Immature natural killer cell (primary cell): ENCODE results near the gene KCNMA1. TPM values are rescaled to one million over a fixed set of nuclear protein-coding genes. Genes with fewer than 3 reads are reported as not detected.

Experiments
- DNase-seq, 3 donors: peaks; one replicate each; pipeline ENCODE4 v3.0.0; 2022; ENCODE audit warnings: mixed read lengths in 1 of 3
- H3K27ac Mint-ChIP-seq, 6 donors: one replicate each; pipeline ENCODE4 v1.8.0; 2020; ENCODE audit warnings: mixed read lengths in 6 of 6, mild to moderate bottlenecking in 5 of 6, inconsistent platforms in 4 of 6, moderate library complexity in 3 of 6
- H3K27me3 Mint-ChIP-seq, 3 donors: one replicate each; pipeline ENCODE4 v1.8.0; 2020 to 2021; ENCODE audit warnings: low read depth in 3 of 3, mild to moderate bottlenecking in 3 of 3, mixed read lengths in 3 of 3, moderate library complexity in 3 of 3, inconsistent platforms in 1 of 3
- H3K36me3 Mint-ChIP-seq, 3 donors: one replicate each; pipeline ENCODE4 v1.8.0; 2020; ENCODE audit warnings: mixed read lengths in 3 of 3, inconsistent platforms in 2 of 3, mild to moderate bottlenecking in 2 of 3
- H3K4me1 Mint-ChIP-seq, 2 donors: one replicate each; pipeline ENCODE4 v1.8.0; 2020; ENCODE audit warnings: inconsistent platforms in 2 of 2, mild to moderate bottlenecking in 2 of 2, mixed read lengths in 2 of 2, moderate library complexity in 1 of 2
- H3K4me3 Mint-ChIP-seq, 5 donors: one replicate each; pipeline ENCODE4 v1.8.0; 2020; ENCODE audit warnings: mild to moderate bottlenecking in 5 of 5, mixed read lengths in 5 of 5, inconsistent platforms in 3 of 5, moderate library complexity in 3 of 5
- H3K9me3 Mint-ChIP-seq, 6 donors: one replicate each; pipeline ENCODE4 v1.8.0; 2020; ENCODE audit warnings: mild to moderate bottlenecking in 6 of 6, mixed read lengths in 6 of 6, inconsistent platforms in 4 of 6, moderate library complexity in 3 of 6
- polyA plus RNA-seq, 3 donors: library from polyadenylated mRNA; unstranded; fragments of 300-500 nt; fragmentation: Illumina TruSeq; gene quantifications; one replicate each; pipeline ENCODE4 v1.2.3, GENCODE V29; 2021

Gene KCNMA1
- polyA plus RNA-seq, 3 donors from 2014 or later = not detected

GRCh38 chr10:77386838-77387237 lies 250.8 kb downstream of the KCNMA1 start:
- DNase-seq = no peak
- peak overlapping the region in 1 of 5 donors; percentile 1 for H3K4me3 Mint-ChIP-seq
- peaks cover 0 to 3% (median 3%) of the 10 kb centered on the region in 3 donors for H3K27me3 Mint-ChIP-seq
- peaks cover 7 to 11% of the 10 kb centered on the region in 2 donors for H3K4me1 Mint-ChIP-seq
- no peaks in the 10 kb centered on the region for H3K36me3 Mint-ChIP-seq
- peak overlapping the region in 1 of 6 donors; percentile 9 for H3K27ac Mint-ChIP-seq
- no peaks in the 10 kb centered on the region for H3K9me3 Mint-ChIP-seq

GRCh38 chr10:77386365-77386764 lies 251.2 kb downstream of the KCNMA1 start:
- no peak for DNase-seq
- H3K36me3 Mint-ChIP-seq = no peaks in the 10 kb centered on the region
- peaks cover 0 to 3% (median 3%) of the 10 kb centered on the region in 3 donors for H3K27me3 Mint-ChIP-seq
- no peak overlapping the region for H3K4me3 Mint-ChIP-seq
- no peaks in the 10 kb centered on the region for H3K9me3 Mint-ChIP-seq
- peaks cover 7 to 11% of the 10 kb centered on the region in 2 donors for H3K4me1 Mint-ChIP-seq
- H3K27ac Mint-ChIP-seq = peak overlapping the region in 1 of 6 donors; percentile 9

- H3K27me3 Mint-ChIP-seq = peaks cover 0 to 3% (median 0%) of the 10 kb centered on the region in 3 donors
- peaks cover 7 to 11% of the 10 kb centered on the region in 2 donors for H3K4me1 Mint-ChIP-seq
- DNase-seq = no peak
- H3K36me3 Mint-ChIP-seq = no peaks in the 10 kb centered on the region
- no peaks in the 10 kb centered on the region for H3K9me3 Mint-ChIP-seq
- no peak overlapping the region for H3K27ac Mint-ChIP-seq
- no peak overlapping the region for H3K4me3 Mint-ChIP-seq
Measured at GRCh38 chr10:77385315-77385714, 252.3 kb downstream of the KCNMA1 start.

GRCh38 chr10:77383861-77384553 lies 253.6 kb downstream of the KCNMA1 start:
- Mint-ChIP-seq H3K4me1 (peaks cover 7 to 11% of the 10 kb centered on the region in 2 donors), H3K36me3 (no peaks in the 10 kb centered on the region), H3K9me3 (no peaks in the 10 kb centered on the region), H3K27me3 (peaks cover 0 to 6% (median 0%) of the 10 kb centered on the region in 3 donors), H3K4me3 (no peak overlapping the region), H3K27ac (no peak overlapping the region)
- DNase-seq = no peak

- H3K36me3 Mint-ChIP-seq = no peaks in the 10 kb centered on the region
Measured at GRCh38 chr10:77381750-77382149, 255.9 kb downstream of the KCNMA1 start.

GRCh38 chr10:77380723-77381122 lies 256.9 kb downstream of the KCNMA1 start:
- H3K9me3 Mint-ChIP-seq = no peaks in the 10 kb centered on the region
- H3K4me3 Mint-ChIP-seq = no peak overlapping the region
- H3K4me1 Mint-ChIP-seq = no peaks in the 10 kb centered on the region
- H3K27me3 Mint-ChIP-seq = peaks cover 0 to 6% (median 0%) of the 10 kb centered on the region in 3 donors
- no peaks in the 10 kb centered on the region for H3K36me3 Mint-ChIP-seq
- no peak overlapping the region for H3K27ac Mint-ChIP-seq
- no peak for DNase-seq

More at GRCh38 chr10:77381750-77382149, 255.9 kb downstream of the KCNMA1 start:
- Mint-ChIP-seq H3K27ac (no peak overlapping the region), H3K4me3 (no peak overlapping the region), H3K27me3 (peaks cover 0 to 7% (median 0%) of the 10 kb centered on the region in 3 donors), H3K4me1 (peaks cover 4 to 7% of the 10 kb centered on the region in 2 donors), H3K9me3 (no peaks in the 10 kb centered on the region)
- no peak for DNase-seq

GRCh38 chr10:77380191-77380590 lies 257.4 kb downstream of the KCNMA1 start:
- DNase-seq = no peak
- H3K4me3 Mint-ChIP-seq = no peak overlapping the region
- peaks cover 0 to 4% (median 0%) of the 10 kb centered on the region in 3 donors for H3K27me3 Mint-ChIP-seq
- no peaks in the 10 kb centered on the region for H3K9me3 Mint-ChIP-seq
- H3K36me3 Mint-ChIP-seq = no peaks in the 10 kb centered on the region
- no peaks in the 10 kb centered on the region for H3K4me1 Mint-ChIP-seq
- no peak overlapping the region for H3K27ac Mint-ChIP-seq

GRCh38 chr10:77378366-77379349 lies 258.9 kb downstream of the KCNMA1 start:
- no peak for DNase-seq
- peaks cover 0 to 8% (median 0%) of the 10 kb centered on the region in 6 donors for H3K9me3 Mint-ChIP-seq
- H3K4me3 Mint-ChIP-seq = no peak overlapping the region
- H3K27me3 Mint-ChIP-seq = peaks cover 0 to 4% (median 3%) of the 10 kb centered on the region in 3 donors
- H3K4me1 Mint-ChIP-seq = no peaks in the 10 kb centered on the region
- no peaks in the 10 kb centered on the region for H3K36me3 Mint-ChIP-seq
- no peak overlapping the region for H3K27ac Mint-ChIP-seq

GRCh38 chr10:77377678-77378352 lies 259.8 kb downstream of the KCNMA1 start:
- no peak for DNase-seq
- Mint-ChIP-seq H3K27ac (no peak overlapping the region), H3K9me3 (peaks cover 0 to 8% (median 0%) of the 10 kb centered on the region in 6 donors), H3K36me3 (no peaks in the 10 kb centered on the region), H3K4me1 (no peaks in the 10 kb centered on the region), H3K27me3 (peaks cover 0 to 4% (median 3%) of the 10 kb centered on the region in 3 donors), H3K4me3 (no peak overlapping the region)

- H3K4me3 Mint-ChIP-seq = no peak overlapping the region
Measured at GRCh38 chr10:77377034-77377433, 260.6 kb downstream of the KCNMA1 start.

GRCh38 chr10:77374189-77374656 lies 263.4 kb downstream of the KCNMA1 start:
- Mint-ChIP-seq H3K9me3 (peaks cover 0 to 8% (median 0%) of the 10 kb centered on the region in 6 donors), H3K36me3 (no peaks in the 10 kb centered on the region), H3K27ac (no peak overlapping the region), H3K4me1 (no peaks in the 10 kb centered on the region), H3K4me3 (no peak overlapping the region), H3K27me3 (peaks cover 3 to 6% (median 5%) of the 10 kb centered on the region in 3 donors)
- no peak for DNase-seq

More at GRCh38 chr10:77377034-77377433, 260.6 kb downstream of the KCNMA1 start:
- H3K4me1 Mint-ChIP-seq = no peaks in the 10 kb centered on the region
- H3K27ac Mint-ChIP-seq = no peak overlapping the region
- DNase-seq = no peak
- peaks cover 0 to 8% (median 0%) of the 10 kb centered on the region in 6 donors for H3K9me3 Mint-ChIP-seq
- H3K27me3 Mint-ChIP-seq = peaks cover 0 to 4% (median 3%) of the 10 kb centered on the region in 3 donors
- H3K36me3 Mint-ChIP-seq = no peaks in the 10 kb centered on the region

- peaks cover 3 to 9% (median 5%) of the 10 kb centered on the region in 3 donors for H3K27me3 Mint-ChIP-seq
- H3K4me1 Mint-ChIP-seq = no peaks in the 10 kb centered on the region
- DNase-seq = no peak
- H3K4me3 Mint-ChIP-seq = no peak overlapping the region
- H3K36me3 Mint-ChIP-seq = no peaks in the 10 kb centered on the region
- peaks cover 0 to 16% (median 0%) of the 10 kb centered on the region in 6 donors for H3K9me3 Mint-ChIP-seq
- H3K27ac Mint-ChIP-seq = no peak overlapping the region
Measured at GRCh38 chr10:77371848-77372799, 265.5 kb downstream of the KCNMA1 start.
